Fibroblast of lung (primary cell): ENCODE data around the gene SLIT3.

Source experiments
- EZH2 ChIP-seq: IDR thresholded peaks from 2 replicates; pipeline ENCODE4 v1.5.1; 2012; ENCODE audit warnings: low read length, control low read depth, mild to moderate bottlenecking; ENCODE audit errors: missing control alignments
- TF ChIP-seq, protein P1 (sequence below), 2 donors: IDR thresholded peaks in 1 of 2; conservative IDR thresholded peaks in 1 of 2; 1 replicate in 1 of 2; 2 replicates in 1 of 2; pipeline ENCODE4 v1.5.1; 2011 to 2012; ENCODE audit warnings: low read length in 2 of 2, control low read depth in 1 of 2, inconsistent platforms in 1 of 2, low read depth in 1 of 2, mild to moderate bottlenecking in 1 of 2

DNA sequence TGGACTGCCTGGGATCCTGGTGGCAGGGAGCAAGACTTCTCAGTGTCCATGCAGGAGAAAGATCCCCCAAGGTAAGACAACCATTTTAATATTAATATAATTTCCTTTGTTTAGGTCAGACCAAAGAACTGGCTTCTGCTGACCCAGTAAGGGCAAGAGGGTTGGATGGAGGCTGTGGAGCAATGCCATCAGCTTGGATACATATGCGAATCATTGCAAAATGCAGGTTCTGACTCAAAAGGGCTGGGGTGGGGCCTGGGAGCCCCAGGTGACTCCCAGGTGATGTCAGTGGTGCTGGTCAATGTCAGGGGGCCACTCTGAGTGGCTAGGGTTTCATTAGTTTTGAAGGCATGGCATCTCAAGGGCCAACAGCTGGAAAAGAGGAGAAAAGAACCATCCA lies 632.9 kb downstream of the SLIT3 start:
- TF ChIP-seq, protein P1, sequence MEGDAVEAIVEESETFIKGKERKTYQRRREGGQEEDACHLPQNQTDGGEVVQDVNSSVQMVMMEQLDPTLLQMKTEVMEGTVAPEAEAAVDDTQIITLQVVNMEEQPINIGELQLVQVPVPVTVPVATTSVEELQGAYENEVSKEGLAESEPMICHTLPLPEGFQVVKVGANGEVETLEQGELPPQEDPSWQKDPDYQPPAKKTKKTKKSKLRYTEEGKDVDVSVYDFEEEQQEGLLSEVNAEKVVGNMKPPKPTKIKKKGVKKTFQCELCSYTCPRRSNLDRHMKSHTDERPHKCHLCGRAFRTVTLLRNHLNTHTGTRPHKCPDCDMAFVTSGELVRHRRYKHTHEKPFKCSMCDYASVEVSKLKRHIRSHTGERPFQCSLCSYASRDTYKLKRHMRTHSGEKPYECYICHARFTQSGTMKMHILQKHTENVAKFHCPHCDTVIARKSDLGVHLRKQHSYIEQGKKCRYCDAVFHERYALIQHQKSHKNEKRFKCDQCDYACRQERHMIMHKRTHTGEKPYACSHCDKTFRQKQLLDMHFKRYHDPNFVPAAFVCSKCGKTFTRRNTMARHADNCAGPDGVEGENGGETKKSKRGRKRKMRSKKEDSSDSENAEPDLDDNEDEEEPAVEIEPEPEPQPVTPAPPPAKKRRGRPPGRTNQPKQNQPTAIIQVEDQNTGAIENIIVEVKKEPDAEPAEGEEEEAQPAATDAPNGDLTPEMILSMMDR (conservative IDR thresholded peaks at IDR 0.05 in 1 of 2, IDR thresholded peaks at IDR 0.05 in 1 of 2; ENCODE audit: low read depth in 1 of 2, low read length in 2 of 2), result no peak
- TF ChIP-seq EZH2, result no peak
